Astrocyte of the spinal cord (primary cell): ENCODE data around the gene GEMIN7.
A peak's percentile ranks its signal among the peaks of the same experiment; 100 is the strongest.

Source experiments
- DNase-seq: peaks from one replicate; pipeline ENCODE4 v3.0.0; 2011; ENCODE audit warnings: low read depth, low spot score
- H3K4me3 ChIP-seq: 2 replicates; pipeline ENCODE4 v1.5.1; 2011; ENCODE audit warnings: low read depth, mild to moderate bottlenecking, low read length, moderate library complexity
- CTCF ChIP-seq: IDR thresholded peaks from 2 replicates; pipeline ENCODE4 v1.5.1; 2012; ENCODE audit warnings: low read depth, mild to moderate bottlenecking, low read length, inconsistent platforms
- in situ Hi-C: cut with HindIII; loops from 2 replicates; pipeline ENCODE4 v1.10.0; 2017; ENCODE audit warnings: low sequenced_read_pairs

Gene GEMIN7

DNA sequence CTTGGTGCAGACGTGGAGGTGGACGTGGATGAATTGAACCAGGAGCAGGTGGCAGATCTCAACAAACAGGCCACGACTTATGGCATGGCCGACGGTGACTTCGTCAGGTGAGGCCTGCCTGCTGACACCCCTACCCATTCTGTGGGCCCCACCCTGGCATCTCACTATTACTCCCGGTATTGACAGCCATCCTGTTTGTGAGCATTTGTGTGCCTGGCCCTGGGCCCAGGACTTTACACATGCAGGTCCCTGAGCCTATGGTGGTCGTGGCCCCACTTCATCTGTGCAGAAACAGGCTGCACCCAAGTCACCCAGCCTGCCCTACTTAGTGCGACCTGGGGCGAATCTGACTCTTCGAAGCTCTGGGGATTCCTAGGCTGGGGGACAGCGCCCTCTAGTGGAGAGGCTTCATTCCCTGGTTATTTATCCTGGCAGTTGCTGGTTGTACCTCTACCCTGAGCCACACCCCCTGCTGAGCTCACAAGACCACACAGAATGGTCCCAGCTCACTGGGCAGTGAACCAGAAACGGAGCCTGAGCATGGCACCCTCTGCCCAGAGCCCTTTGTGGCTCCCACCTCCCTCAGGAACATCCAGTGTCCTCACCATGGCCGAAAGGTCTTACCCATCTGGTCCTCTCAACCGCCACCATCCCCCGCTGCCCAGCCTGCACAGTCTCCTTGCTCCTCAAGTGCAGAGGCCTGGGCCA is 19.6 kb upstream of the GEMIN7 start:
- in situ Hi-C loops, result no loop called here
- H3K4me3 ChIP-seq, result no peak overlapping the region
- peak; percentile 70 for DNase-seq
- TF ChIP-seq CTCF, result peak; percentile 91

DNA sequence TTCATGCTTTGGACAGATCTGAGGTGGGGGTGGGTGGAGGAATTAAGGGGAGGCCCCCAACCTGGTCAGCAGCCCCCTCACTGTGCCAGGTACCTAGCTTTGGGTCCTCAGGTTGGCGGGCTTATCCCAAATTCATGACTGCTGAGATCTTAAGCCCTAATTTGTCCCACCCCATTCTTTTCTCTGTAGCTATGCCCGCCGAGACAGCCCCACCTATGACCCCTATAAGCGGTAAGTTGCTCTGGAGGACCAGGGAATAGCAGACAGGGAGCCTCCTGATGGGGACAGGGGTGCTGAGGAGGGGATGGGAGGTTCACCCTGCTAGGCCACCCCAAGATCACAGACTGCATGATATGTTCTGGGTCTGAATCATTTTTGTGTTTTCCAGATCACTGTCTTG is 17.1 kb upstream of the GEMIN7 start:
- H3K4me3 ChIP-seq, result no peak overlapping the region
- in situ Hi-C loops, result no loop called here
- DNase-seq, result no peak
- TF ChIP-seq CTCF, result no peak

DNA sequence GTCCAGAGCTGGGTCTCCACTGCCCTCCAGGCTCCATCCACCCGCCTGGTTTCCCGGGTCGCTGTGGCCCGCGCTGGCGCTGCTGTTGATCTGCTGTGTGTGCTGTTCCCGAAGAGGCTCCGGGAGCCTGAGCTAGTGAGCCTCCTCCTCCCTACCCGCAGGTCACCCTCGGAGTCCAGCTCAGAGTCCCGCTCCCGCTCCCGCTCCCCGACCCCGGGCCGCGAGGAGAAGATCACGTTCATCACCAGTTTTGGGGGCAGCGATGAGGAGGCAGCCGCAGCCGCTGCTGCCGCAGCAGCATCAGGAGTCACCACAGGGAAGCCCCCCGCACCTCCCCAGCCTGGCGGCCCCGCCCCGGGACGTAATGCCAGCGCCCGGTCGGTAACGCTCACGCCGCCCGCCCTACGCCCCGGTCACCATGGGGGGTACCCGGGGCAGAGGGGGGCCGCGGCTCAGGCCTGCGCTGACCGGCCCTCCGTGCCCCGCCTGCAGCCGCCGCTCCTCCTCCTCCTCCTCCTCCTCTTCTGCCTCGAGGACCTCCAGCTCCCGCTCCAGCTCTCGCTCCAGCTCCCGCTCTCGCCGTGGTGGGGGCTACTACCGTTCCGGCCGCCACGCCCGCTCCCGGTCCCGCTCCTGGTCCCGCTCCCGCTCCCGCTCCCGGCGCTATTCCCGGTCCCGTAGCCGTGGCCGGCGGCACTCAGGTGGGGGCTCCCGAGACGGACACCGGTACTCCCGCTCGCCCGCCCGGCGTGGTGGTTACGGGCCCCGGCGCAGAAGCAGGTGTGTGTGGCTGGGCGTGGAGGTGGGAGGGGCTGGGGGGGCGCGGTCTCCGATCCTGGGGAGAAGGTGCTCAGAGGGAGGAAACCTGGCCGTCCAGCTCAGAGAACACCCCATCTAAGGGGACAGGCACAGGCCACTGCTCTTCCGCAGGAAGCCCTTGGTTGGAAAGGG is 14.9 kb upstream of the GEMIN7 start:
- no peak for DNase-seq
- no peak for TF ChIP-seq CTCF
- no peak overlapping the region for H3K4me3 ChIP-seq
- in situ Hi-C loops, result no loop called here

- no peak for DNase-seq
These were observed 12.0 kb upstream of the GEMIN7 start for GRCh38 chr19:45066921-45067661.

GRCh38 chr19:45068041-45068440 is 11.0 kb upstream of the GEMIN7 start:
- H3K4me3 ChIP-seq, result no peak overlapping the region
- no peak for DNase-seq
- TF ChIP-seq CTCF, result no peak
- in situ Hi-C loops, result no loop called here

More at GRCh38 chr19:45066921-45067661, 12.0 kb upstream of the GEMIN7 start:
- no peak overlapping the region for H3K4me3 ChIP-seq
- in situ Hi-C loops, result no loop called here
- TF ChIP-seq CTCF, result no peak

- TF ChIP-seq CTCF, result no peak
- in situ Hi-C loops, result no loop called here
- no peak for DNase-seq
- H3K4me3 ChIP-seq, result no peak overlapping the region
These were observed 10.0 kb upstream of the GEMIN7 start for GRCh38 chr19:45069056-45069455.
